Measurements from ENCODE around the gene DAPK2.

DAPK2 gene

GRCh38 chr15:63995789-63996188 lies 50.5 kb downstream of the DAPK2 start:
- no peak for DNase-seq

GRCh38 chr15:63994073-63994600 lies 52.1 kb downstream of the DAPK2 start:
- no peak for DNase-seq

- no peak for DNase-seq
Observed at GRCh38 chr15:63992300-63992699, 54.0 kb downstream of the DAPK2 start.

GRCh38 chr15:63991706-63992105 lies 54.6 kb downstream of the DAPK2 start:
- no peak for DNase-seq

DNA sequence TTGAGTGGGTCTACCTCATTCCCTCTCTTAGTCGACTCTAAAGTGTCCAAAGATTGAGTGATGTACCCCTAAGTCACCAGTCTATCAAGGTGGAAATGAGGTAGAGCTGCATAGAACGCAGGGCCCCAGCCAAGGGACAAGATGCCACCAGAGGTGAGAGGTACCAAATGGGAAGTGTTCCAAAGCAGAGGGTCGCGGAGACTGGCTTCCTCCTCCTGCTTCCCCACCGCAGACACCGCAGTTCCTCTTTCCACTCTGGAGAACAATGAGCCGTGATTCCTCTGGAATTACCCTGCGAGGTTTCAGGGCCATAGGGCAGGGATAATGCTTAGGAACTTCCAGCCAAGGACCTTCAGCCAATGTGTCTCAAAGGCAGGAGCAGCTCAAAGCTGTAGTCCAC lies 55.8 kb downstream of the DAPK2 start:
- DNase-seq: no peak

DNA sequence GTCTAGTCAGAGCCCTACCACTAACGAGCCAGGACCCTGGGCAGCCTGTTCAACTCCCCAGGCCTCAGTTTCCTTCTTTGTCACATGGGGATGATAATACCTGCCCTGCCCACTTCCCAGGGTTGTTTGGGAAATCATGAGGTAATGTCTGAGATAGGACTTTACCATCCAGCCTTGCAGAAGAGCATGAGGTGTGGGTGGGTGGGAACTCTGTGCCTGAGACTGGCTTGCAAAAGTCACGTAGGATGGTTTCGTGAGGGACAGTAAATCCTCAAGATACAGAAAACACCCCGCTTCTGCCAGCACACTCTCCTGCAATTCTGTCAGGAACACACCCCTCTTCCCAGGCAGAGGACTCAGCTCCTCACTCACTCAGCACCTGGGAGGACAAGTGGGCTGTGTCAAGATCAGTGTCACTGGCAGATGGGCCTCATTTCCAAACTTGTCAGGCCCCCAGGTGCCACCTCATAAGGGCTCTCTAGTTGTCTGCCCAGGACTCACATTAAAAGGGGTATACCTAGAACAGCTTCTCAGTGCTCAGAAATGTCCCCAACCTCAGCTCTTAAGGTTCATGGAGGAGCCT lies 58.4 kb downstream of the DAPK2 start:
- no peak for DNase-seq

- no peak for DNase-seq
Observed at GRCh38 chr15:63986751-63987341, 59.4 kb downstream of the DAPK2 start.

DNA sequence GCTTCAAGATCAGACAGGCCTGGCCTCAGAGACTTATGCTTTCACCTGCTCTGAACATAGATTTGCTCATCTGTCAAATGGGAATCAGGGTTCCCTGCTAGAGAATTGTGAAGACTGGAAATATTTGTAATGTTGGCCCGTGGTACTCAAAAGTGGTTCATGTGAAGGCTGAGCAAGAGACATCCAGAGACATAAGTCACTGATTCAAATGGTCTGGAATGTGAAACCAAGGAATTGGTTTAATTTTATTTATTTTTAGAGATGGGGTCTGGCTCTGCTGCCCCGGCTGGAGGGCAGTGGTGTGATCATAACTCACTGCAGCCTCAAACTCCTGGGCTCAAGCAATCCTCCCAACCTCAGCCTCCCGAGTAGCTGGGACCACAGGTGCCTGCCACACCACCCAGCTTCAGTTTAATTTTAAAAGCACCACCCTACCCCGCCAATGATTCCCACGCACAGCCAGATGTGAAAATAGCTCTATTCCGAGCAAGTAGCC lies 60.1 kb downstream of the DAPK2 start:
- no peak for DNase-seq

- DNase-seq: no peak
Observed at GRCh38 chr15:63985221-63986184, 60.8 kb downstream of the DAPK2 start.

- DNase-seq: no peak
Observed at GRCh38 chr15:63984331-63984730, 62.0 kb downstream of the DAPK2 start.

DNA sequence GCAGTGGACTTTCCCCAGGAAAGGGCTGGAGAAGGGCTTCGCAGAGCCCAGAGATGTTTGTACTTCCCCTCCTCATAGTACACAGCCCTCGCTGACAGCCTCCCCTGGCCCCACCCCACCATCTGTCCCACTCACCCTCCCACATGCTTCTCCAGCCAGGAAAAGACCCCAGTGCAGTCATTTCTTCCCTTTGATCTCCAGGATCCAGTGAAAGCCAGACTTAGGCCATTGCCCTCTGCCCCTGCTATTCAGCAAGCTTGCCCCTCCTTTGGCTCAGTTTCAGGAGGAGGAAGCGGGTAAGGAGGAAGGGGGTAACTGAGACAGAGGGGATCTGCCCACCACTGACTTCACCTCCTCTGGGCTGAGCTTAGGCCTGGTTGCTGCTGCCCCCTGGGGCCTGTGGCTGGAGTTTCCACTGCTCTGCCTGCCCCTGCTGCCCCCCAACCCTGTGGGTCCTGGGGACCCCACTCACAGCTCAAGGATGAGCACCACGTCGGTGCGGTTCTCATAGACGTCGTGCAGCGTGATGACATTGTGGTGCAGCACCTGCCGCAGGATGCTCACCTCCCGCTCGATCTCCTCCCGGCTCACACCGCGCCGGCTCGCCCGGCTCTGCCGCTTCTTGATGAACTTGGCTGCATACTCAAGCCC lies 63.1 kb downstream of the DAPK2 start:
- no peak for DNase-seq

DNA sequence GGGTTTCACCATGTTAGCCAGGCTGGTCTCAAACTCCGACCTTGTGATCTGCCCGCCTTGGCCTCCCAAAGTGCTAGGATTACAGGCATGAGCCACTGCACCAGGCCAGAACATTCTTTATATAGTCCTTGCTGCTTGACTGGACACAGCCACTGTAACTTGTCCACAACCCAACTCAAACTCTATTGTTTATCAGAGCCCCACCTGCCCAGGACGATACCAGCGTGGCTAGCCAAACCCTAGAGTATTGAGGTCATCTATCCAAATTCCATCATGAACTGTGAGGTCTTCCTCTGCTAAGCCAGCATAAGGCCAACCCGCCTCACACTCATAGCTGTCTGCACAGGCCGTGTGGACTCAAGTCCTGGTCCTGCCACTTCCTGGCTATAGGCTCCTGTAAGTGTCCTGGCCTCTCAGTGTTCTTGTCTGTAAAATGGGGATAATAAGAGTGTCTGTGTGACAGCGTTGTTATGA lies 63.9 kb downstream of the DAPK2 start:
- DNase-seq: no peak

- DNase-seq: no peak
Observed at GRCh38 chr15:63981596-63982320, 64.5 kb downstream of the DAPK2 start.

GRCh38 chr15:63979262-63979793 lies 67.0 kb downstream of the DAPK2 start:
- no peak for DNase-seq

DNA sequence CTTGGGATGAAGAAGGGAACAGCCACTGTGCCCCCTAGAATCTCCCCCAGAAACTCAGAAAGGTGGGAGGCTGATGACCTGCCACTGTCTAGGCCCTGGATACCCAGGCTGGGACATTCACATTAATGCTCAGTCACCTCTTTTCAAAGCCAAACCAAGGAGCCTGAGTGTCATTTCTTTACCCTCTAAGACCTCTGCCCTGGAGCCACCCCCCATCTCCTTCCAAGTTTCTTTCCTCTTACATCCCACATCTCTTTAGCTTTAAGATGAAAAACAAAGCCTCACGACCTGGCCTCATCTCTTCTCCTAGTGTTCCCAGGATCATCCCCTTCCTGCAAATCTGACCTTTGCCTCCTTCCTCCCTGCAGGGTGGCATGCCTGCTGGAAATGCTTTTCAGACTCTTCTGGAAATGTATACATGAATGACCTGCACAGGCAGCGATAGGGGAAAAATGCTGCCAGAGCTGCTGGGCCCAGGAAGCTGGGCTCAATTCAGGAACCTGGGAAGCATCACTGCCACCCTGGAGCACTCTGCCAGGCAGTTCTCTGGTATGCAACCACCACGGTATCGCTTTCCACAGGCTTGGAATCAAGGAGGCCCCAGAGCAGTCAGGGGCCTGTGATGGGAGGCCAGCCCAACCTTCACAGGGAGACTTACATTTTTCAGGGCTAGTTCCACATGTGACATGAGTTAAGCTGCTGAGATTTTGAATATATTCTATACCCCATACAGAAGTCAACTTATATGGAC lies 67.6 kb downstream of the DAPK2 start:
- DNase-seq: no peak

GRCh38 chr15:63977119-63977518 lies 69.2 kb downstream of the DAPK2 start:
- DNase-seq: no peak

DNA sequence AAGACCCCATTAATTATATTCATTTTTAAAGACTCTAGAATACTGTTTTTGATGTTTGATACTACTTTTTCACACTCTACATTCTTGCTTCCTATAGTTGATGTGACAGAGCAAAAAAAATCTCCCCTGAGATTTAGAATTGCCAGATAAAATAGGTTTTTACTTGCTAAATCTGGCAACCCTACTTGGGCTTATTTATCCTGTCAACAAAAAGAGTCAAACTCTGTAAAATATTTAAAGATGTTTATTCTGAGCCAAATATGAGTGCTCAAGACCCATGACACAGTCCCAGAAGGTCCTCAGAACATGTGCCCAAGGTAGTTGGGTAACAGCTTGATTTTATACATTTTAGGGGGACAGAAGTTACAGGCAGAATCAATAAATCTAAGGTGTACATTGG lies 72.3 kb downstream of the DAPK2 start:
- DNase-seq: no peak

DNA sequence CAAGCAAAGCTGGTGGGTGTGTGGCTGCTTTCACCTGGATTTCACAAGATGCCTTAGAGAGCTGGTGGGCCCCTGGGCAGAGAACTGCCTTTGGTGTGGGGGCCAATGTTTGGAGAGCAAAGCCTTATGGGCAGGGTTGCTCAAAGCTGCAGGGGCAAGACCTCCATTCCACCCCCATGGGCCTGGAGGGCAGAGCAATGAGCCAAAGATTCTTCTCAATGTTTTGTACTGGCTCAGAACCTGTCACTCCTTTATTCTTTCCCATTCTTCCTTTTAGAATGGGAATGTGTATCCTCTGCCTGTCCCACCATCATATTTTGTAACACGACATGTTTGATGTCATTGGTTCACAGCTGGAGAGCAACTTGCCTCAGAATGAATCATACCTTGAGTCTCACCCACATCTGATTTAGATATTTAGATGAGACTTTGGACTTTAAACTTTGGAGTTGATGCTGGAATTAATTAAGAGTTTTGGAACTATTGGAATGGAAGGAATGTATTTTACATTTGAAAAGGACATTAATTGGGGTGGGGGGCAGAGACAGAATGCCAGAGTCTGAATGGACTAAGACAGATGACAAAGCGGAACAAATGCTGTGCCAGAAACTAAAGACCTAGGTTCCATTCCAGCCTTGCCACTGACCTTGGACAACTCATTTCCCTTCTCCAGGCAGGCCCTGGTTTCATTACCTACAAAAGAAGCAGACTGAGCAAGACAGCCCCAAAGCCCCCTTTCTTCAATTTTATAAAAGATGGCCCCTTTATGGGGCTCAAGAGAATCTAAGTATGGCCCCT lies 72.9 kb downstream of the DAPK2 start:
- no peak for DNase-seq

GRCh38 chr15:63972801-63973200 lies 73.5 kb downstream of the DAPK2 start:
- no peak for DNase-seq

DNA sequence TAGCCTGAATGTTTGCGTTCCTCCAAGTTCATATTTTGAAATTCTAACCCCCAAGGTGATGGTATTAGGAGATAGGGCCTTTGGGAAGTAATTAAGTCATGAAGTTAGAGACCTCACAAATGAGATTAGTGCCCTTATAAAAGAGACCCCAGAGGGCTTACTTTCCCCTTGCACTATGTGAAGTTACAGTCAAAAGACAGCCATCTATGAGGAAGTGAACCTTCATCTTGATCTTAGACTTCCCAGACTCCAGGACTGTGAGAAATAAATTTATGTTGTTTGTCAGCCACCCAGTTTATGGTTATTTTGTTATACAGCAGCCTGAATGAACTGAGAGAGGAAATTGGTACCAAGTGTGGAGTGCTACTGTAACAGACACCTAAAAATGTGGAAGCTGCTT lies 74.4 kb downstream of the DAPK2 start:
- no peak for DNase-seq
